ENCODE measurements around the gene ZKSCAN5.

- TF ChIP-seq POLR2A (IDR thresholded peaks at IDR 0.05) (no peak), CTCF (IDR thresholded peaks at IDR 0.05) (no peak), POLR2AphosphoS5 (IDR thresholded peaks at IDR 0.05) (no peak)
These were observed 71.8 kb downstream of the ZKSCAN5 start for GRCh38 chr7:99576251-99576650.
